ENCODE data around the gene TESK2.
"Not testable (repeated sequence)": the region's sequence is repeated elsewhere in the genome, so short reads cannot be mapped to it uniquely, and the experiment has no call there.

TESK2 gene, protein sequence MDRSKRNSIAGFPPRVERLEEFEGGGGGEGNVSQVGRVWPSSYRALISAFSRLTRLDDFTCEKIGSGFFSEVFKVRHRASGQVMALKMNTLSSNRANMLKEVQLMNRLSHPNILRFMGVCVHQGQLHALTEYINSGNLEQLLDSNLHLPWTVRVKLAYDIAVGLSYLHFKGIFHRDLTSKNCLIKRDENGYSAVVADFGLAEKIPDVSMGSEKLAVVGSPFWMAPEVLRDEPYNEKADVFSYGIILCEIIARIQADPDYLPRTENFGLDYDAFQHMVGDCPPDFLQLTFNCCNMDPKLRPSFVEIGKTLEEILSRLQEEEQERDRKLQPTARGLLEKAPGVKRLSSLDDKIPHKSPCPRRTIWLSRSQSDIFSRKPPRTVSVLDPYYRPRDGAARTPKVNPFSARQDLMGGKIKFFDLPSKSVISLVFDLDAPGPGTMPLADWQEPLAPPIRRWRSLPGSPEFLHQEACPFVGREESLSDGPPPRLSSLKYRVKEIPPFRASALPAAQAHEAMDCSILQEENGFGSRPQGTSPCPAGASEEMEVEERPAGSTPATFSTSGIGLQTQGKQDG

GRCh38 chr1:45490626-45491486, at the start of gene TESK2:
Gene TESK2 (minus strand): TSS chr1:45491163. CDS start chr1:45457785, 33,378 bp downstream.
- peak; percentile 99 for DNase-seq (ENCODE audit: low spot score)

DNA sequence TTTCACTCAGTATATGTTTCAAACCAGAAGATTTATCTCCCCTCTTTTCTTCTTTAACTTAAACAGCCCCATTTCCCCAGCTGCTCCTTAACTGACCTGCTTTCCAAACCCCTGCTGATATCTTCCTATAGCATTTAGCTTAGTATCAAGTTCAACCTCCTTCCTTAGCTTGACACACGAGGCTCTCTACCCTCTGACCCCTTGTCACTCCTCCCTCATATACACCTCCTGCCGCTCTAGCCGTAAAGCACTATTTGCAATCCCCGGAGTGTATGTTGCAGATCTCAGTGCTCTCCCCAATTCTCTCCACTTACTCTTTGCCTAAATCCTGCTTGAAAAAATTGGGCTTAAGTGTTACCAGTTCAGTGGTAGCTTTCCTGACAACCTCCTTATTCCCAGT, 45.9 kb upstream of the TESK2 start:
- no peak for DNase-seq (ENCODE audit: low spot score)

GRCh38 chr1:45535988-45536766, 45.2 kb upstream of the TESK2 start:
- no peak for DNase-seq (ENCODE audit: low spot score)

- no peak for DNase-seq (ENCODE audit: low spot score)
These were observed 40.9 kb upstream of the TESK2 start for GRCh38 chr1:45531873-45532272.

- no peak for DNase-seq (ENCODE audit: low spot score)
These were observed 39.7 kb upstream of the TESK2 start for GRCh38 chr1:45530632-45531135.

GRCh38 chr1:45526135-45526644, 35.2 kb upstream of the TESK2 start:
- DNase-seq (ENCODE audit: low spot score): no peak

DNA sequence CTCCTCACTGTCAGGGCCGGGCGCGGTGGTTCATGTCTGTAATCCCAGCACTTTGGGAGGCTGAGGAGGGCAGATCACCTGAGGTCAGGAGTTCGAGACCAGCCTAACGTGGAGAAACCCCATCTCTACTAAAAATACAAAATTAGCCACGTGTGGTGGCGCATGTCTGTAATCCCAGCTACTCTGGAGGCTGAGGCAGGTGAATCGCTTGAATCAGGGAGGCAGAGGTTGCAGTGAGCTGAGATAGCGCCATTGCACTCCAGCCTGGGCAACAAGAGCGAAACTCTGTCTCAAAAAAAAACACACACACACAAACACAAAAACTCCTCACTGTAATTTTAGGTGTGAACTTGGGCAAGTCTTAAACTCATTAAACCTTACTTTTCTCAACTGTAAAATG, 33.0 kb upstream of the TESK2 start:
- not testable (repeated sequence) for DNase-seq (ENCODE audit: low spot score)

DNA sequence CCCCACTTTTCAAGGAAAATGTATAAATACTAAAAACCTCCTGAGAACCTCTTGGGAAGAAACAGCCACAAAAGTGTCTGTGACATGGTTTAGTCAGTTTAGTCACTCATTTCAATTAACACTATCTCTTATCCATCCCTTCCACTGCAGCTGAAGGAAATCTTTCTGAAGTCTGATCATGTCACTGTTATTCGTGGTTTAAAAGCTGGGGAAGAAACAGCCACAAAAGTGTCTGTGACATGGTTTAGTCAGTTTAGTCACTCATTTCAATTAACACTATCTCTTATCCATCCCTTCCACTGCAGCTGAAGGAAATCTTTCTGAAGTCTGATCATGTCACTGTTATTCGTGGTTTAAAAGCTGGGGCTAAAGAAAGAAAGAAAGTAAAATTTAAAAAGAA, 32.6 kb upstream of the TESK2 start:
- not testable (repeated sequence) for DNase-seq (ENCODE audit: low spot score)

GRCh38 chr1:45522324-45523104, 31.6 kb upstream of the TESK2 start:
- peak; percentile 28 for DNase-seq (ENCODE audit: low spot score)

GRCh38 chr1:45521413-45522323, 30.7 kb upstream of the TESK2 start, which contains the start of gene PRDX1:
Gene PRDX1 (minus strand): TSS chr1:45521884. CDS start chr1:45519043, 2,841 bp downstream.
- peak; percentile 98 for DNase-seq (ENCODE audit: low spot score)

- DNase-seq (ENCODE audit: low spot score): not testable (repeated sequence)
These were observed 28.8 kb upstream of the TESK2 start for GRCh38 chr1:45519774-45520173.

DNA sequence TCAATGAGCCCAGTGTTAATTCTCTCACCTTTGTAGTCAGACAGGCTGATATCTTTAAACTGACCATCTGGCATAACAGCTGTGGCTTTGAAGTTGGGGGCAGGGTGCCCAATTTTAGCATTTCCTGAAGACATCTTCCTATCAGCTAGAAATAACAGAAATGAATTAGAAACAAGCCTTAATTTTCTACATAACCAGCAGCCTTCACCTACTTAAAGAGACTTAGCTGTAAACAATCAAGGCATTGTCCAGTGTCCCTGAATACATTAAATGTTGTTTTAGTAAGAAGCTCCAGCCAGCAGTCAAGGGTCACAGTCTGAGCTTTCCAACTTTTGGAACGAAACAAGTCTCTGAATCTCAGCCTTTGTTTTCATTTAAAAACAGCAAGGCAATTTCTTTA, 27.9 kb upstream of the TESK2 start:
- DNase-seq (ENCODE audit: low spot score): no peak

DNA sequence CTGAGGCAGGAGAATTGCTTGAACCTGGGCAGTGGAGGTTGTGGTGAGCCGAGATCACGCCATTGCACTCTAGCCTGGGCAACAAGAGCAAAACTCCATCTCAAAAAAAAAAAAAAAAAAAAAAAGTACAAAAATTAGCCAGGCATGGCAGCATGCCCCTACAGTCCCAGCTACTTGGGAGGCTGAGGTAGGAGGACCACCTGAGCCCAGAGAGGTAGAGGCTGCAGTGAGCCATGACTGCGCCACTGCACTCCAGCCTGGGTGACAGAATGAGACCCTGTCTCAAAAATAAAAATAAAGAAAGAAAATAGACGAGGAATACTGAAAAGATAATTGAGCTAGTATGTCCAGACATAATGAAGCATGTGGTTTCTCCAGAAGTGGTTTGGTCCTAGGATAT, 27.4 kb upstream of the TESK2 start:
- not testable (repeated sequence) for DNase-seq (ENCODE audit: low spot score)

DNA sequence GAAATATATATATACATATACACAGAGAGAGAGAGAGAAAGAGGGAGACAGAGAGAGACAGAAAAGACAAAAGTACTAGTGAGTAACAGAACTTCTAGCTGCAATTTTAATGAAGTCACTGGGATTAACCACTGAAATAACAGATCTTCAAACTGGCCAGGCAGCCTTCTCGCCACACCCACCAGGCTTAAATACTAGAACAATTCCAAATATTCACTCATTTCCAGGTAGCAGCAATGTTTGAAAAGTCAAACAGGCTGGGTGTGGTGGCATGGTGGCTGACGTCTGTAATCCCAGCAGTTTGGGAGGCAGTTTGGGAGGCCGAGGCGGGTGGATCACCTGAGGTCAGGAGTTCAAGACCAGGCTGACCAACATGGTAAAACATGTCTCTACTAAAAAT, 25.5 kb upstream of the TESK2 start:
- no peak for DNase-seq (ENCODE audit: low spot score)

GRCh38 chr1:45516036-45516435, 25.1 kb upstream of the TESK2 start:
- DNase-seq (ENCODE audit: low spot score): no peak

DNA sequence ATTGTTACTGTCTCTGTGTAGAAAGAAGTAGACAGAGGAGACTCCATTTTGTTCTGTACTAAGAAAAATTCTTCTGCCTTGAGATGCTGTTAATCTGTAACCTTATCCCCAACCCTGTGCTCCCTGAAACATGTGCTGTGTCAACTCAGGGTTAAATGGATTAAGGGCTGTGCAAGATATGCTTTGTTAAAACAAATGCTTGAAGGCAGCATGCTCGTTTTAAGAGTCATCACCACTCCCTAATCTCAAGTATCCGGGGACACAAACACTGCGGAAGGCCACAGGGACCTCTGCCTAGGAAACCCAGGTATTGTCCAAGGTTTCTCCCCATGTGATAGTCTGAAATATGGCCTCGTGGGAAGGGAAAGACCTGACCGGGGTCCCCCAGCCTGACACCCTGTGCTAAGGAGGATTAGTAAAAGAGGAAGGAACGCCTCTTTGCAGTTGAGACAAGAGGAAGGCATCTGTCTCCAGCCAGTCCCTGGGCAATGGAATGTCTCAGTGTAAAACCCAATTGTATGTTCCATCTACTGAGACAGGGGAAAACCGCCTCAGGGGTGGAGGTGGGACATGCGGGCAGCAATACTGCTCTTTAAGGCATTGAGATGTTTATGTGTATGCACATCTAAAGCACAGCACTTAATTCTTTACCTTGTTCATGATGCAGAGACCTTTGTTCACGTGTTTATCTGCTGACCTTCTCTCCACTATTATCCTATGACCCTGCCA, 22.7 kb upstream of the TESK2 start:
- DNase-seq (ENCODE audit: low spot score): not testable (repeated sequence)

DNA sequence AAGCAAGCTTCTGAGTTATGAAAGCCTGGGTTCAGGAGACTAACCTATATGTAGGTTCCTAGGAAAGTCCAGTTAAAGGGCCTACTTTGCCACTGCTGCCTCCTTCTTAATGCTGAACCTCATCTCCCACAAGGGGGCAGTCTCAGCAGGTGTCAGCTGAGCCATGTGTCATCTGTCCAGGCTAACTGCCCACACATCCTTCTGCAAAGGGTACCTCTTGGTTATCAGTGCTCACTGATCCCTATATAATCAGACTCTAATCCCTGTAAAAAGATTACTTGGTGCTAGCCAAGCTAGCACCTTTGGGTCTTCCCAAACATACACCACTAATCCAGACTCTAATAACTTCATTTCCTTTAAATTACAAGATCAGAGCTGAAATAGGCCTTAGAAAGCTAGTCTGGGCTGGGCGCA, 21.7 kb upstream of the TESK2 start:
- peak; percentile 62 for DNase-seq (ENCODE audit: low spot score)

DNA sequence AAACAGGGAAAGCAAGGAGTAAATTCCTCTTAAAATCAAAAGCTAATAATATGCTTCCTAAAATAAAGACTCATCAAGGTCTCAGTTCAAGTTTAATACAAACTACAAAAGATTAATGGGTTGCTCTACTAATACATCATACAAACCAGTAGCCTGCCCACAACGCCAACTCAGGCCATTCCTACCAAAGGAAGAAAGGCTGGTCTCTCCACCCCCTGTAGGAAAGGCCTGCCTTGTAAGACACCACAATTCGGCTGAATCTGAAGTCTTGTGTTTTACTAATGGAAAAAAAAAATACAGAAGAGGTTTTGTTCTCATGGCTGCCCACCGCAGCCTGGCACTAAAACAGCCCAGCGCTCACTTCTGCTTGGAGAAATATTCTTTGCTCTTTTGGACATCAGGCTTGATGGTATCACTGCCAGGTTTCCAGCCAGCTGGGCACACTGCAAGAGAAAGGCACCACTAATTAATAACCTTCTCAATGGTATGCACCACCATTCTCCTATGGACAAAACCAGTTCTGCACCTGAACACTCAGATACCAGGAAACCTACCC, 20.1 kb upstream of the TESK2 start:
- no peak for DNase-seq (ENCODE audit: low spot score)

All from CD4-positive, alpha-beta T cell treated with Interleukin-15 for 4 hours (primary cell).